Prostate gland (tissue), 2 donors: Measurements from ENCODE around the gene CRYM.
"Not testable (repeated sequence)": the region's sequence is repeated elsewhere in the genome, so short reads cannot be mapped to it uniquely, and the experiment has no call there.

Experiments
- CTCF ChIP-seq, 4 experiments: fragments of 200-600 bp in 2 of 4; fragments of 450-650 bp in 2 of 4; sonication (generic) in 2 of 4; IDR thresholded peaks; 1 replicate in 3 of 4; 2 replicates in 1 of 4; pipeline ENCODE4 v1.5.1; 2016 to 2019; ENCODE audit warnings: antibody characterized with exemption in 4 of 4, mild to moderate bottlenecking in 2 of 4, moderate library complexity in 2 of 4
- POLR2A ChIP-seq: fragments of 450-650 bp; IDR thresholded peaks from one replicate; pipeline ENCODE4 v1.6.1; 2016; ENCODE audit warnings: antibody characterized with exemption, mild to moderate bottlenecking

DNA sequence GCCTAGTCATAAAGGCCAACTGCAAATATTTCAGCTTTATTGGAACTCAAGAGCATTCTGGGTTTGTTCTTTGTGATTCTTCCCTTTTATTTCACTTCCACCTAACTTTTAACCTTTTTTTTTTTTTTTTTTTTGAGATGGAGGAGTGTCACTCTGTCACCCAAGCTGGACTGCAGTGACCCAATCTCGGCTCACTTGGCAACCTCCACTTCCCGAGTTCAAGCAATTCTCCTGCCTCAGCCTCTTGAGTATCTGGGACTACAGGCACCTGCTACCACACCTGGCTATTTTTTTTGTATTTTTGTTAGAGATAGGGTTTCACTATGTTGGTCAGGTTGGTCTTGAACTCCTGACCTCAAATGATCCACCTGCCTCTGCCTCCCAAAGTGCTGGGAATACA, 44.2 kb upstream of the CRYM start:
- not testable (repeated sequence) for TF ChIP-seq POLR2A; CTCF (IDR thresholded peaks at IDR 0.05)
